A549 treated with AZD9567 at 1 μM for 4 hours (cell line): Measurements from ENCODE around the gene ARAP3. TPM values are rescaled to one million over a fixed set of nuclear protein-coding genes. Genes with fewer than 3 reads are reported as not detected.

ENCODE experiments used
- total RNA-seq: library from RNA; stranded (reverse); fragments of 200-300 nt; extraction: Qiagen RNA extraction; gene quantifications from 5 replicates; pipeline ENCODE4 v1.2.3, GENCODE V29; 2022; ENCODE audit not compliant: insufficient read depth

ARAP3 gene
- 3.8 to 5.0 TPM (median 4.4 TPM) in 5 replicates for total RNA-seq

GRCh38 chr5:141681695-141682641, at the start of gene ARAP3:
ARAP3 (minus strand) TSS chr5:141682230; CDS start chr5:141680486, 1,744 bp downstream.

DNA sequence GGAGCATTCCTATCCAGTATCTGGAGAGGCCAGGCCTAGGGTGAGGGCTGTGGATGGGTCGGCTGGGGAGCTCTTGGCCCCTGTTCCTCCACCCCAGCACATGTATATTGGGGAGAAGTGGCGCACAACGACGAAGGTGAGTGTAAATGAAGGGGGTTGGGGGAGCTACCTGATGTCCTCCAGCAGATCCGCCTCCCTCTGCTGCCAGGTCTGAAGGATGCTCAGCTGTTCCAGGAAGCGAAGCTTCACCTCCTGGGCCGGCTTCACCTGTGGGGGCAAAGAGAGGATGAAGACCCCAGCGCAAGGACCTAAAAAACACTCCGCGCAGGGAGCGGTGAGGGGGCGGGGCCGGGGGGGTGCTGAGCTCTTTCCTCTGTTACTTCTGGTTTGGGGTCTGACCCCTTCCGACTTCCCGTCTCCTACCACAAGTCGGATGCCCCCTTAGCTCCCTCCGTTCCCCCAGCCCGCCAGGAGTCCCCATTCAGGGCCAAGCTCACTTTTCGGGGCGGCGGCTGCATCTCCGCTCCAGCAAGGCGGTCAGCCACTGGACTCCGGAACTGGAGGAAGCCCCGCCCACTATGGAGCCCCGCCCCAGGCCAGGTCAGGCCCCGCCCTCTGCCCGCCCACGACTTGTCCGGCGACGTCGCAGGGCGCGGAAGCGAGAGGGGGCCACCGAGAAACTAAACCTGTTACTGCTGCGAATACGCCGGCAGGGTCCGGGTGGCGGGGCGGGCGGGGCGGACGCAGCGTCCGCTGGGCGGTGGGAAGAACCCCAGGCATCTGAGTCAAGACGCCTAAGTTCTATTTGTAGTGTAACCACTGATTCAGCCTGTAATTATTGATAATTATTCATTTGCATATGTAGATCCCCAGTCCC, 30.9 kb downstream of the ARAP3 start, which contains the start of gene FCHSD1:
Gene FCHSD1 (minus strand): TSS at position 568 of the 877 bp plus-strand sequence. CDS start 50 bp downstream, at position 518.

DNA sequence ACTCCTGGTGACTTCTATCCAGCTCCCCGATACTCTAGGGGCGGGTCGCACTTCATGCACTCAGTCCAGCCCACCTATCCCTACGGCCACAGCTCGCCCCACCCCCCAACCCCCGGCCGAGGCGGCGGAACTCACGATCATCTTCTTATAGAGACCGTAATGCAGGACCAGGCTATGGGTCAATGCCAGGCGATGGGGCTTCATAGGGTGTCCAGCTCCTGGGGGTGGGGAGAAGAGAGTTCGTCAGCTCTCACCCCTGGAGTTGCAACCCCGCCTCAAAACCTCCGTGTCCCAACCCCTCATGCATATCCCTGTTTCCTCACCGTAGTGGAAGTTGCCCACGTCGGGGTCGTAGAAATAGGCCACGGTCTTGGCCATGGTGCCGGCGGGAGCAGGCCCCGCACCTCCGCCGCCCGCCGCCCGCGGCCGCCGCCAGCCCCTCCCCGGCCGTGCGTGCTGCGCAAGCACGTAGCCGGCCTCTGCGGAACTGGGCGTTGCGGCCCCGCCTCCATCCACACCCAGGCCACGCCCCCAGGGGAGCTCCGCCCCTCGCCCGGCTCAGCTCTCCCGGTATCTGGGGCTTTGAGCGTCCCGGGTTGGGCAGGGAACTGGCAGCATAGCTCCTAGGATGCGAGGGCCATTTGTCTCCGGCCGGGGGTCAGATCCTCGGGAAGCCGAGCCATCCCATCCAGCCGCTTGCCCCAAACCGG, 45.5 kb downstream of the ARAP3 start, which contains the start of the genes HDAC3 and RELL2:
Gene HDAC3 (minus strand): TSS at position 437 of the 710 bp plus-strand sequence. CDS start 59 bp downstream, at position 378.
Gene RELL2 (plus strand): TSS at position 585 of the 710 bp plus-strand sequence. CDS start 1,229 bp downstream, outside the sequence.

GRCh38 chr5:141618804-141619554, 63.1 kb downstream of the ARAP3 start, which contains the start of gene DIAPH1:
DIAPH1 (minus strand) TSS chr5:141619000; CDS start chr5:141618914, 86 bp downstream.

Other genes starting within 250 kb of the ARAP3 start
- gene PCDHGC3, start 206.3 kb downstream of the ARAP3 start, total RNA-seq: 4.8 to 6.7 TPM (median 5.3 TPM) in 5 replicates
- gene PCDHGC4, start 197.2 kb downstream of the ARAP3 start, total RNA-seq: 0.03 to 0.06 TPM in 2 of 5 replicates, not detected in the others
- 0.01 TPM in 2 of 5 replicates, not detected in the others for gene PCDHGC5, start 193.1 kb downstream of the ARAP3 start, total RNA-seq
- 92.4 to 100 TPM (median 96.5 TPM) in 5 replicates for gene DIAPH1, start 63.2 kb downstream of the ARAP3 start, total RNA-seq
- 24.4 to 57.5 TPM (median 54.5 TPM) in 5 replicates for gene HDAC3, start 45.4 kb downstream of the ARAP3 start, total RNA-seq
- gene RELL2, start 45.2 kb downstream of the ARAP3 start, total RNA-seq: 2.8 to 5.0 TPM (median 4.4 TPM) in 5 replicates
- gene FCHSD1, start 30.8 kb downstream of the ARAP3 start, total RNA-seq: 7.8 to 12.3 TPM (median 10.5 TPM) in 5 replicates
- 1.7 to 3.2 TPM (median 2.6 TPM) in 5 replicates for gene PCDH1, start 196.2 kb upstream of the ARAP3 start, total RNA-seq
- gene DELE1, start 241.6 kb upstream of the ARAP3 start, total RNA-seq: 43.2 to 61.4 TPM (median 61.0 TPM) in 5 replicates